SK-N-SH (cell line): ENCODE measurements around the gene MLF2. TPM values are rescaled to one million over a fixed set of nuclear protein-coding genes. Genes with fewer than 3 reads are reported as not detected.
"Not testable (repeated sequence)": the region's sequence is repeated elsewhere in the genome, so short reads cannot be mapped to it uniquely, and the experiment has no call there.

Experiments
- CTCF ChIA-PET: fragments of 300-600, 350-600 bp; formaldehyde crosslinking; extraction: SDS; loops from one replicate; lab custom pipeline; 2021; lab: Yijun Ruan, JAX
- POLR2A ChIA-PET: fragments of 350-600 bp; sonication (Branson Sonifier 250); formaldehyde crosslinking; extraction: SDS; loops from one replicate; lab custom pipeline; 2020; ENCODE audit warnings: antibody characterized with exemption, inconsistent platforms; lab: Yijun Ruan, JAX
- DNase-seq: peaks from one replicate; pipeline ENCODE4 v3.0.0; 2012
- H2AFZ ChIP-seq: fragments of 200-600 bp; sonication (generic); 2 replicates; pipeline ENCODE4 v1.8.1; 2016; ENCODE audit warnings: antibody characterized with exemption, mild to moderate bottlenecking, low read depth
- H3F3A ChIP-seq: fragments of 200-600 bp; sonication (generic); replicated peaks from 2 replicates; pipeline ENCODE3; 2016; ENCODE audit warnings: antibody characterized with exemption, mild to moderate bottlenecking; ENCODE audit not compliant: insufficient read depth
- H3K27ac ChIP-seq, 2 experiments: fragments of 200-500 bp in 1 of 2; fragments of 200-600 bp in 1 of 2; sonication (Bioruptor generic) in 1 of 2; sonication (generic), shearing (Covaris generic) in 1 of 2; 2 replicates each; pipeline versions ENCODE4 v1.5.1 to v1.6.1; 2014 to 2016; ENCODE audit warnings: low read depth in 2 of 2, inconsistent platforms in 1 of 2, low read length in 1 of 2, mild to moderate bottlenecking in 1 of 2, mixed read lengths in 1 of 2
- H3K27me3 ChIP-seq: fragments of 200-600 bp; sonication (generic), shearing (Covaris generic); 2 replicates; pipeline ENCODE4 v1.6.1; 2016; ENCODE audit warnings: mixed run types; ENCODE audit not compliant: insufficient read depth
- H3K36me3 ChIP-seq, 2 experiments: fragments of 200-500 bp in 1 of 2; fragments of 200-600 bp in 1 of 2; sonication (Bioruptor generic) in 1 of 2; sonication (generic) in 1 of 2; replicated peaks in 1 of 2; 2 replicates each; pipeline versions ENCODE3 to v1.5.1; 2014 to 2016; ENCODE audit warnings: low read length in 1 of 2, mild to moderate bottlenecking in 1 of 2; ENCODE audit not compliant: insufficient read depth in 2 of 2, control insufficient read depth in 1 of 2
- H3K4me1 ChIP-seq, 2 experiments: fragments of 200-500 bp in 1 of 2; fragments of 200-600 bp in 1 of 2; sonication (Bioruptor generic) in 1 of 2; sonication (generic), shearing (Covaris generic) in 1 of 2; 2 replicates each; pipeline versions ENCODE4 v1.5.1 to v1.6.1; 2014 to 2016; ENCODE audit warnings: low read depth in 1 of 2, low read length in 1 of 2, mixed run types in 1 of 2; ENCODE audit not compliant: insufficient read depth in 2 of 2, control insufficient read depth in 1 of 2
- H3K4me2 ChIP-seq: fragments of 200-600 bp; sonication (generic), shearing (Covaris generic); 2 replicates; pipeline ENCODE4 v1.6.1; 2017; ENCODE audit warnings: mixed run types
- H3K4me3 ChIP-seq, 2 experiments: fragments of 200-500 bp in 1 of 2; fragments of 200-600 bp in 1 of 2; sonication (Bioruptor generic) in 1 of 2; sonication (generic), shearing (Covaris generic) in 1 of 2; 2 replicates each; pipeline versions ENCODE4 v1.5.1 to v1.8.1; 2014 to 2016; ENCODE audit warnings: low read depth in 2 of 2, inconsistent platforms in 1 of 2, low read length in 1 of 2, mild to moderate bottlenecking in 1 of 2, mixed read lengths in 1 of 2, moderate library complexity in 1 of 2
- H3K79me2 ChIP-seq: fragments of 200-600 bp; sonication (generic); 2 replicates; pipeline ENCODE4 v1.8.1; 2017; ENCODE audit warnings: mild to moderate bottlenecking; ENCODE audit not compliant: insufficient read depth
- H3K9ac ChIP-seq: fragments of 200-600 bp; sonication (generic); 2 replicates; pipeline ENCODE4 v1.6.1; 2017; ENCODE audit warnings: mixed run types
- H3K9me2 ChIP-seq: fragments of 200-600 bp; sonication (generic); 2 replicates; pipeline ENCODE4 v1.6.1; 2017; ENCODE audit warnings: mixed run types
- H3K9me3 ChIP-seq: fragments of 200-600 bp; sonication (generic); 2 replicates; pipeline ENCODE4 v1.6.1; 2017; ENCODE audit warnings: mixed run types, mild to moderate bottlenecking, moderate library complexity
- H4K20me1 ChIP-seq: fragments of 200-600 bp; sonication (generic); 2 replicates; pipeline ENCODE4 v1.6.1; 2017; ENCODE audit warnings: mild to moderate bottlenecking, mixed run types; ENCODE audit not compliant: insufficient read depth
- CHD2 ChIP-seq: fragments of 150-350 bp; IDR thresholded peaks from 2 replicates; pipeline ENCODE4 v1.6.1; 2018; ENCODE audit warnings: low read length; ENCODE audit not compliant: partially characterized antibody
- ELF1 ChIP-seq: IDR thresholded peaks from 2 replicates; pipeline ENCODE4 v1.4.0; 2012
- EP300 ChIP-seq, 2 experiments: IDR thresholded peaks; 2 replicates each; pipeline versions ENCODE4 v1.4.0 to v1.6.1; 2012; ENCODE audit warnings: borderline replicate concordance in 1 of 2, low read depth in 1 of 2, low read length in 1 of 2
- FOXJ3 ChIP-seq: sonication (generic); formaldehyde crosslinking; IDR thresholded peaks from 2 replicates; pipeline ENCODE4 v1.5.1; 2020; ENCODE audit warnings: mild to moderate bottlenecking, missing genetic modification reagents
- FOXM1 ChIP-seq: IDR thresholded peaks from 2 replicates; pipeline ENCODE4 v1.4.0; 2012; ENCODE audit warnings: low read depth, mild to moderate bottlenecking
- GABPA ChIP-seq: IDR thresholded peaks from 2 replicates; pipeline ENCODE4 v1.4.0; 2012; ENCODE audit warnings: low read depth, mild to moderate bottlenecking
- MXI1 ChIP-seq: IDR thresholded peaks from 2 replicates; pipeline ENCODE4 v1.6.1; 2012; ENCODE audit warnings: mild to moderate bottlenecking, low read depth, low read length, improper control_type of control experiment
- NFIC ChIP-seq: IDR thresholded peaks from 2 replicates; pipeline ENCODE4 v1.4.0; 2012; ENCODE audit warnings: borderline replicate concordance
- RAD21 ChIP-seq: IDR thresholded peaks from 2 replicates; pipeline ENCODE4 v1.6.1; 2012; ENCODE audit warnings: mild to moderate bottlenecking, low read length
- SIN3A ChIP-seq: IDR thresholded peaks from 2 replicates; pipeline ENCODE4 v1.6.1; 2012; ENCODE audit warnings: low read depth, mild to moderate bottlenecking, low read length, moderate library complexity, borderline replicate concordance
- SMC3 ChIP-seq: IDR thresholded peaks from 2 replicates; pipeline ENCODE4 v1.6.1; 2012; ENCODE audit warnings: low read depth, low read length, improper control_type of control experiment
- TAF1 ChIP-seq: IDR thresholded peaks from 2 replicates; pipeline ENCODE4 v1.6.1; 2012; ENCODE audit warnings: low read depth, mild to moderate bottlenecking, low read length, moderate library complexity, borderline replicate concordance
- TCF12 ChIP-seq: IDR thresholded peaks from 2 replicates; pipeline ENCODE4 v1.4.0; 2012
- TEAD4 ChIP-seq: IDR thresholded peaks from 2 replicates; pipeline ENCODE4 v1.4.0; 2012; ENCODE audit warnings: mild to moderate bottlenecking, borderline replicate concordance; ENCODE audit not compliant: insufficient read depth
- WGBS: methylation state at CpG from one replicate; pipeline ENCODE4 v1.1.6; 2017; ENCODE audit warnings: low lambda C conversion rate; 5-methylcytosine and 5-hydroxymethylcytosine counted together
- polyA plus RNA-seq, 3 experiments: library from polyadenylated mRNA; depleted of rRNA; stranded (reverse); fragments of >200 nt; gene quantifications; 2 replicates each; pipeline ENCODE4 v1.2.3, GENCODE V29; 2012
- TF ChIP-seq, protein P1 (sequence below): IDR thresholded peaks from 2 replicates; pipeline ENCODE4 v1.4.0; 2012; ENCODE audit warnings: low read depth, borderline replicate concordance
- TF ChIP-seq, protein P2 (sequence below): IDR thresholded peaks from 2 replicates; pipeline ENCODE4 v1.4.0; 2012; ENCODE audit warnings: low read depth, borderline replicate concordance
- TF ChIP-seq, protein P3 (sequence below): IDR thresholded peaks from 2 replicates; pipeline ENCODE4 v1.4.0; 2012; ENCODE audit warnings: low read depth

MLF2 gene
- polyA plus RNA-seq, 1 of the 3 experiments (the other 2 are of a cell fraction): 535 TPM

DNA sequence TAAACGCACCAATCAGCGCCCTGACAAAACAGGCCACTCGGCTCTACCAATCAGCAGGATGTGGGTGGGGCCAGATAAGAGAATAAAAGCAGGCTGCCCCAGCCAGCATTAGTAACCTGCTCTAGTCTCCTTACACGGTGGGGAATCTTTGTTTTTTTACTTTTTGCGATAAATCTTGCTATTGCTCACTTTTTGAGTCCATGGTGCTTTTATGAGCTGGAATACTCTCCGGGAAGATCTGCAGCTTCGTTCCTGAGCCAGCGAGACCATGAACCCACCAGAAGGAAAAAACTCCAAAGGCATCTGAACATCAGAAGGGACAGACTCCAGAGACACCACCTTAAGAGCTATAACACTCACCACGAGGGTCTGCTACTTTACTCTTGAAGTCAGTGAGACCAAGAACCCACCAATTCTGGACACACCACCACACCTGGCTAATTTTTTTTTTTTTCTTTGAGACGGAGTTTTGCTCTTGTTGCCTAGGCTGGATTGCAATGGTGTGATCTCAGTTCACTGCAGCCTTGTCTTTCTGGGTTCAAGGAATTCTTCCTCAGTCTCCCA, 36.0 kb downstream of the MLF2 start:
- Histone ChIP-seq H3K9me2 (no peaks in the 10 kb centered on the region), H3F3A (peaks cover 4% of the 10 kb centered on the region), H3K27ac (no peak overlapping the region), H3K9me3 (no peaks in the 10 kb centered on the region), H3K4me3 (no peak overlapping the region), H3K9ac (no peak overlapping the region), H3K4me2 (no peak overlapping the region), H2AFZ (no peak overlapping the region), H3K27me3 (no peaks in the 10 kb centered on the region), H3K36me3 (no peaks in the 10 kb centered on the region), H3K79me2 (no peaks in the 10 kb centered on the region), H4K20me1 (no peaks in the 10 kb centered on the region), H3K4me1 (no peaks in the 10 kb centered on the region)
- no peak for DNase-seq
- 60% methylated on average over 7 of the region's 10 CpGs for WGBS
- TF ChIP-seq MXI1 (no peak), TAF1 (no peak)
- TF ChIP-seq, protein P1, sequence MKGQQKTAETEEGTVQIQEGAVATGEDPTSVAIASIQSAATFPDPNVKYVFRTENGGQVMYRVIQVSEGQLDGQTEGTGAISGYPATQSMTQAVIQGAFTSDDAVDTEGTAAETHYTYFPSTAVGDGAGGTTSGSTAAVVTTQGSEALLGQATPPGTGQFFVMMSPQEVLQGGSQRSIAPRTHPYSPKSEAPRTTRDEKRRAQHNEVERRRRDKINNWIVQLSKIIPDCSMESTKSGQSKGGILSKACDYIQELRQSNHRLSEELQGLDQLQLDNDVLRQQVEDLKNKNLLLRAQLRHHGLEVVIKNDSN: no peak
- ChIA-PET POLR2A (interaction anchor here (0.6 to 1.2 kb wide), 3 partner anchors 17 to 137 kb away, joined by 3 to 4 read pairs (median 3); partner anchors contain the start of gene ZNF384), CTCF (no interaction called here)

DNA sequence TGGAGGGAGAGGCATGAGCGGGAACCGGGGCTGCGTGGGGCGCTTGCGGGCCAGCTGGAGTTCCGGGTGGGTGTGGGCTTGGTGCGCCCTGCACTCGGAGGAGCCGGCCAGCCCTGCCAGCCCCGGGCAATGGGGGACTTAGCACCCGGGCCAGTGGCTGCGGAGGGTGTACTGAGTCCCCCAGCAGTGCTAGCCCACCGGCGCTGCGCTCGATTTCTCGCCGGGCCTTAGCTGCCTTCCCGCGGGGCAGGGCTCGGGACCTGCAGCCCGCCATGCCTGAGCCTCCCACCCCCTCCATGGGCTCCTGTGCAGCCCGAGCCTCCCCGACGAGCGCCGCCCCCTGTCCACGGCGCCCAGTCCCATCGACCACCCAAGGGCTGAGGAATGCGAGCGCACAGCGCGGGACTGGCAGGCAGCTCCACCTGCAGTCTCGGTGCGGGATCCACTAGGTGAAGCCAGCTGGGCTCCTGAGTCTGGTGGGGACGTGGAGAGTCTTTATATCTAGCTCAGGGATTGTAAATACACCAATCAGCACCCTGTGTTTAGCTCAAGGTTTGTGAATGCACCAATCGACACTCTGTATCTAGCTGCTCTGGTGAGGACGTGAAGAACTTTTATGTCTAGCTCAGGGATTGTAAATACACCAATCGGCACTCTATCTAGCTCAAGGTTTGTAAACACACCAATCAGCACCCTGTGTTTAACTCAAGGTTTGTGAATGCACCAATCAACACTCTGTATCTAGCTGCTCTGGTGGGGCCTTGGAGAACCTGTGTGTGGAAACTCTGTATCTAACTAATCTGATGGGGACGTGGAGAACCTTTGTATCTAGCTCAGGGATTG, 36.7 kb downstream of the MLF2 start:
- H3K36me3 ChIP-seq, H3K27me3 ChIP-seq, DNase-seq, H3K4me3 ChIP-seq, H3K4me1 ChIP-seq, H3K9me2 ChIP-seq, H3K27ac ChIP-seq, H3K9me3 ChIP-seq, H2AFZ ChIP-seq, H4K20me1 ChIP-seq, H3K9ac ChIP-seq, H3K79me2 ChIP-seq, H3F3A ChIP-seq, H3K4me2 ChIP-seq: not testable (repeated sequence)
- 85% methylated on average over 11 of the region's 41 CpGs for WGBS
- ChIA-PET CTCF (interaction anchor here (0.7 kb wide), 1 partner anchor 120 kb away, joined by 3 read pairs; no protein-coding TSS in a partner anchor), POLR2A (interaction anchor here (0.9 to 1.2 kb wide), 2 partner anchors 17 to 27 kb away, joined by 3 to 4 read pairs; partner anchors contain the start of gene ZNF384)

DNA sequence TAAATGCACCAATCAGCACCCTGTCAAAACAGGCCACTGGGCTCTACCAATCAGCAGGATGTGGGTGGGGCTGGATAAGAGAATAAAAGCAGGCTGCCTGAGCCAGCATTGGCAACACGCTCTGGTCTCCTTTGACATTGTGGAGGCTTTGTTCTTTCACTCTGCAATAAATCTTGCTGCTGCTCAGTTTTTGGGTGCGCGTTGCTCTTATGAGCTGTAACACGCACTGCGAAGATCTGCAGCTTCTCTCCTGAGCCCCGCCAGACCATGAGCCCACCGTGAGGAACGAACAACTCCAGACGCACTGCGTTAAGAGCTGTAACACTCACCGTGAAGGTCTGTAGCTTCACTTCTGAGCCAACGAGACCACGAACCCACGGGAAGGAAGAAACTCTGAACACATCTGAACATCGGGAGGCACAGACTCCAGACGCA, 44.0 kb downstream of the MLF2 start:
- no peak overlapping the region for H2AFZ ChIP-seq
- WGBS: 85% methylated on average over 16 of the region's 16 CpGs
- TF ChIP-seq NFIC (no peak), TEAD4 (no peak), GABPA (no peak), SIN3A (no peak), FOXJ3 (no peak), RAD21 (no peak), CHD2 (no peak), ELF1 (no peak), FOXM1 (no peak), EP300 (IDR thresholded peaks at IDR 0.05; ENCODE audit: borderline replicate concordance in 1 of 2, low read depth in 1 of 2, low read length in 1 of 2) (no peak), TCF12 (no peak), SMC3 (no peak), TAF1 (no peak)
- TF ChIP-seq, protein P2, sequence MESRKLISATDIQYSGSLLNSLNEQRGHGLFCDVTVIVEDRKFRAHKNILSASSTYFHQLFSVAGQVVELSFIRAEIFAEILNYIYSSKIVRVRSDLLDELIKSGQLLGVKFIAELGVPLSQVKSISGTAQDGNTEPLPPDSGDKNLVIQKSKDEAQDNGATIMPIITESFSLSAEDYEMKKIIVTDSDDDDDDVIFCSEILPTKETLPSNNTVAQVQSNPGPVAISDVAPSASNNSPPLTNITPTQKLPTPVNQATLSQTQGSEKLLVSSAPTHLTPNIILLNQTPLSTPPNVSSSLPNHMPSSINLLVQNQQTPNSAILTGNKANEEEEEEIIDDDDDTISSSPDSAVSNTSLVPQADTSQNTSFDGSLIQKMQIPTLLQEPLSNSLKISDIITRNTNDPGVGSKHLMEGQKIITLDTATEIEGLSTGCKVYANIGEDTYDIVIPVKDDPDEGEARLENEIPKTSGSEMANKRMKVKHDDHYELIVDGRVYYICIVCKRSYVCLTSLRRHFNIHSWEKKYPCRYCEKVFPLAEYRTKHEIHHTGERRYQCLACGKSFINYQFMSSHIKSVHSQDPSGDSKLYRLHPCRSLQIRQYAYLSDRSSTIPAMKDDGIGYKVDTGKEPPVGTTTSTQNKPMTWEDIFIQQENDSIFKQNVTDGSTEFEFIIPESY: no peak
- TF ChIP-seq, protein P3, sequence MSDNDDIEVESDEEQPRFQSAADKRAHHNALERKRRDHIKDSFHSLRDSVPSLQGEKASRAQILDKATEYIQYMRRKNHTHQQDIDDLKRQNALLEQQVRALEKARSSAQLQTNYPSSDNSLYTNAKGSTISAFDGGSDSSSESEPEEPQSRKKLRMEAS: no peak
- TF ChIP-seq, protein P1: no peak

More for the DNA sequence above, 44.0 kb downstream of the MLF2 start:
- Histone ChIP-seq H4K20me1 (no peaks in the 10 kb centered on the region), H3K9ac (no peak overlapping the region), H3K9me3 (no peaks in the 10 kb centered on the region), H3K4me1 (no peaks in the 10 kb centered on the region), H3K4me3 (no peak overlapping the region), H3K36me3 (no peaks in the 10 kb centered on the region), H3K27ac (no peak overlapping the region), H3K27me3 (no peaks in the 10 kb centered on the region), H3K79me2 (no peaks in the 10 kb centered on the region), H3F3A (no peaks in the 10 kb centered on the region), H3K9me2 (no peaks in the 10 kb centered on the region), H3K4me2 (no peak overlapping the region)
- ChIA-PET POLR2A (no interaction called here), CTCF (no interaction called here)
- no peak for DNase-seq
